Stimulated activated CD8-positive, alpha-beta memory T cell treated with anti-CD3 and anti-CD28 coated beads, Interleukin-4, amount 100 ng/mL, for 1 hour (primary cell): ENCODE data around the gene MYO19.
A peak's percentile ranks its signal among the peaks of the same experiment; 100 is the strongest.

Source experiments
- DNase-seq, 2 donors: peaks; one replicate each; pipeline ENCODE4 v3.0.0-alpha.2; 2020; ENCODE audit warnings: low read depth in 2 of 2, low spot score in 1 of 2

Gene MYO19

GRCh38 chr17:36534840-36535668, at the start of gene MYO19, which contains the start of gene PIGW:
TSS of gene MYO19 (minus strand) at chr17:36534868. CDS start at chr17:36532538, 2,330 bp downstream.
TSS of gene PIGW (plus strand) at chr17:36534987. CDS start at chr17:36537102, 2,115 bp downstream.
- peak; percentile 47 to 71 for DNase-seq

GRCh38 chr17:36583787-36584186, 49.1 kb upstream of the MYO19 start:
- DNase-seq: no peak

DNA sequence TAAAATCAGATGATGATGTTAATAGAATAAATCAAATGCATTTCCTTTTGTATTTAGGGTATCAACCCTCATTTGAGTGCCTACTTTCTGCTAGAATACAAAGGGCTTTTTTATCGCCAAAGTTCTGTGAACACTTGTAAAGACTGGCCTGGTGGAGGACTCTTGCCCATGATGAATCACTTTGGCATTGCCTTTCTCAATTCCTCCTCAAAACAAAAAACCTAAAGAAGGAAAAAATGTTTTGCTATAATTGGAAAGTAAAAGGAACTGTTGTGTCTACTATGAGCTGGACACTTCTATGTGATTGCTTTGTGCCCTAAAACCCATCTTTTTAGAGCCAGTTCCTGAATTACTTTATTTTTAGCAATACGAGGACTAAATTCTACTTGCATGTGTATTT, 44.0 kb upstream of the MYO19 start:
- no peak for DNase-seq

DNA sequence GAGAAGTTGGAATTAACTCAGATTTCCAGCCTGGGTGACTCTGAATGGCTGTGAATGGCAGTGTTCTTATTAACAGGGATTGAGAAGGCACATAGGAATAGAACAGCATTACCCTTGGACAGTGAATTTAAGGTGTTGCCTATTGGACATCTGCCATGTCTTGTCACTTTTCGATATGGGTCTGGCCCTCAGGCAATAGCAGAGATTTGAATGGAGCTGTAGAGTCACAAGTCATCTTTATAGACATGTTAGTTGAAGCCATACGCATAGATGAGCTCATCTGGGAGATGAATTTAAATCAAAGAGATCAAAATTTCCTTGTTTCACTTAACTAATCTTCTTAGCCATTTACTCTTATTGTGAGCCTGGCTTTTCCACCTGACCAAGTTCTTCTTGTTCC, 42.1 kb upstream of the MYO19 start:
- no peak for DNase-seq

DNA sequence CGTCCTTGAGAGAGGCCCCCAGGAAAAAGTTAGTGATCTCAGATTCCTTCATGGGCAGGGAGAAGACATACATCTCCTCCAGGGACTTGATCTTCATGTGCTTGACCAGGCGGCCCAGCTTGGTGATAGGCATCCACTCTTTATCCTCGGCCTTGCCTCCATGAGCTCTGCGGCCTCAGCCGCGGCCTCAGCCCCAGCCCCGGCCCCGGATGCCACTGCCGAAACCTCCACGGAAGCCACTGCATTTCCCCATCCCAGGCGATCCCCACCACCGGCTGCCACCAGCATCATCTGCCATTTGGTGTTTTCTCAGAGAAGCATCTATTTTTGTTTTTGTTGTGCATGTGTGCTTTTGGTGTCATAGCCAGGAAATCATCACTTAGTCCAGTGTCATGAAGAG, 40.4 kb upstream of the MYO19 start:
- DNase-seq: no peak

DNA sequence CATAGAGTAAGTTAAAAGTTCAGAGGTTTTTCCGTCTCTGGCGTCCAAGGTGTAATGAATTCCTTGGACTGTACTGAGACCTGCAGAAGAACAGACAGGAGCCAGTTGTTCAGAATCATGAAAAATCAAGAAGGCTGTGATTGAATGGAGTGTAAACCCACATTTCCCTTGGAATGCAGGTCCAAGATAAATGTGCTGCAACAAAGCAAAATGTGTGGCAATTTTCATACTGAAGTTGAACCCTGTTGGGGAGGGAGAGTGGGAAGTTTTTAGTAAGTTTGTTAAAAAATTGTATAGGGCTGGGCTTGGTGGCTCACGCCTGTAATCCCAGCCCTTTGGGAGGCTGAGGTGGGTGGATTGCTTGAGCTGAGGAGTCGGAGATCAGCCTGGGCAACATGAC, 31.4 kb upstream of the MYO19 start:
- DNase-seq: no peak

DNA sequence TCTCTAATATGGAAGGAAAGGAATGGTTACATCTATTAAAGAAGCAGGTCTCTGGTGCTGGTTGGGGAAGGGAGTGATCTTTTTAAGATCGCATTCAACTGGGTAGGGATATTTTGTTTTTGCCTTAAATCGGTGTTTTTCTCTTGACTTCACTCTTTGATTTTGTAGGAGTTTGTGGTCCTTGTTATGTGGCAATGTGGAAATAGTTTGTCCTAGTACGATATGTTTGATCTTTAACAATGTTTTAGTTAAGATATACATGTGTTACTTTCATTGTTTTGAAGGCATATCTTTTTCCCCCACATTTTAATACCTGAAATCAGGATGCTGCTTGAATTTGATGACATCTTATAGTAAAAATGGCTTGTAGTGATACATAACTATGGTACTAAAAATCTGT, 18.8 kb upstream of the MYO19 start:
- no peak for DNase-seq

- no peak for DNase-seq
These were observed 16.1 kb upstream of the MYO19 start for GRCh38 chr17:36550491-36551417.

DNA sequence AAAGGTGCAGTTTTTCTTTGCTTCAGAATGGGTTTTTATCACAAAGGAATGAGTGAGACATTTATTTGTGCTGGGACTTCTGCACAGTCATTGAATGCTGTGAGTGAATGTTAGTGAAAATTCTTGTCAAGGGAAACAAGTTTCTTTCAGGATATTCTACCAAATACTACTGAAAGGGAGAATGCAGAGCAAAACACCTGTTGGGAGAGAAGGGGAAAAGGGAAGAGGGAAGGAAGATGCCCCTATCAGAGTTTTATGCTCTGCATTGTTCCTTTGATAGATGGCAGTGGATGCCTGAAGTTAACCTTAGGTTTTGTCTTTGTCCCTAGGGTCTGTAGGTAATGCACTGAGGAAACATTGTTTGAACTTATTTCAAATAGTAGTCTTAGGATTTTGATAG, 13.1 kb upstream of the MYO19 start:
- no peak for DNase-seq

DNA sequence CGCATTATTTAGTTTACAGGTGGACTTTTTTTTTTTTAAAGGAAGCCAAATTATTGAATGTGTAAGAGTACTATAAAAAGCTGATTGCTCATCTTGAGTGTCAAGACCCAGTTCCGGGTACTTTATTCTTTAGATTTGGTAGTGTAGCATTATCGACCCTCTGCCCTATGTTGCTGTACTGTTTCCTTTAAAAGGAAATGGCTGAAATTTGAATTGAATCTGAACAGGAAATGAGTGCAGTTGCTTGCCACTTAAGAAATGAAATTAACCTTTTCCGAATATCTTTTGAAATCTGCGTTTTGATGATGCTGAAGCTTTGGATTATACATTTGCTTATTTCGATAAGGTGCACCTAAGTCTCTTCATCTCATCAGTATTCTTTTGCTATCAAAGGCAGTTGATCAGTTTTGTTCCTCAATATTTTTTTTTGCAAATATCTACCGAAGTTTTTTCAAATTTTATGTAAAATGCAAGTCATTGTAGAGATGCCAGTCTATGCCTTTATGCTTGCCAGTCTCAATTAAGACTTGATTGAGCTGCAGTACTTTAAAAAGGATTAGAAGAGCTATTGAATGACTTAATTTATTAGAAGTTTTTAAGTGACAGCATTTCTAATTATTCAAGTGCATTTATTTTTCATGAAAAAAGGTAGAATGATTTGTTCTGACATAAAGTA, 11.9 kb upstream of the MYO19 start:
- DNase-seq: no peak

GRCh38 chr17:36545465-36546417, 11.1 kb upstream of the MYO19 start:
- DNase-seq: peak; percentile 80 to 94

GRCh38 chr17:36545077-36545464, 10.4 kb upstream of the MYO19 start:
- DNase-seq: no peak

DNA sequence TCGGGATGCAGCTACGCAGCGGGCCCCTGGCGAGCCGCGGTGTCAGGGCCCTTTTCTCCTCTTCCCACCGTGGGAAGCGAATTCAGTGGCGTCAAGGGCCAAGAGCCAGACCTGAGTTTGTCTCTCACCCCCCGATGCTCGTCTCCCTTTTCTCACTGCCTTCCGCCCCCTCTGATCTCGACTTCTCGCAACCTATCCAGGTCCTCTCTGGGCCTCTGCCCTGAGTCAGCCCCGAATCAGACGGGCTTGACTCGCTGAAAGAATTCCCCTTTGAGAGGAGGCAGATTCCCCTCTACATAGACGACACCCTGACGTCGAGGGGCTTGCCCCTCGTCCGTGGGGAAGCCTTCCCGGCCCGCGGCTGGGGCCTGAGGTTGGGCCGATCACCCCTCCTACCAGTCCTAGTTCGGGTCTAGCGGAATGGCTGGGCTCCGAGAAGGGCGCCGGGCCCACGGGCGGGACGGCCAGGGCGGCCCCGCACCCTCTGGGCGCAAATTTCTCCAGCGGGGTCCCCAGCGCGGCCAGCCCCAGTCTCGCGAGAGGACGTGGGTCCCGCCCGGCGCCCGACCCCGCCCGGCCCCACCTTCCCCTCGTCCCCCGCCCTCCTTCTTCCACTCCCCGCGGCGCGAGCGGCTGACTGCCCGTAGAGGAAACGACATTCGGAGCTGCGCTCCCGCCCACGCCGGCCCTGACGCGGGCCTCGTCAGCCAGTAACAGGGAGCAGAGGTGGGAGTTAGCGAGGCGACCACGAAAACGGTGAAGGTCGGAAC, 9.8 kb upstream of the MYO19 start, which contains the start of gene GGNBP2:
Gene GGNBP2 (plus strand): TSS at position 613 of the 770 bp plus-strand sequence. CDS start 806 bp downstream, outside the sequence.
- peak; percentile 80 to 82 for DNase-seq

DNA sequence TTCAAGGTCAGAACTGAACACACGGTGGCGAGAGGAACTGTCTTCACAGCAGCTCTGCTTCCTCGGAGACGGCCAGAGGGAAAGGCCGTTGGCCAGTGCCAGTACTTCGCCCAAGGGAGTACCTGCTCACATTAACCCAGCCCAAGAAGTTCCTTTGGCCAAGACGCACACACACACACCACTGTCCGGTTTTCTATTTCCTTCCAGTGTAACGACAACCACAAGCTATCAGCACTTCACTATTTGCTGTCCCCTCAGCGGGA, 9.3 kb upstream of the MYO19 start:
- no peak for DNase-seq

GRCh38 chr17:36542755-36543154, 8.1 kb upstream of the MYO19 start:
- no peak for DNase-seq

DNA sequence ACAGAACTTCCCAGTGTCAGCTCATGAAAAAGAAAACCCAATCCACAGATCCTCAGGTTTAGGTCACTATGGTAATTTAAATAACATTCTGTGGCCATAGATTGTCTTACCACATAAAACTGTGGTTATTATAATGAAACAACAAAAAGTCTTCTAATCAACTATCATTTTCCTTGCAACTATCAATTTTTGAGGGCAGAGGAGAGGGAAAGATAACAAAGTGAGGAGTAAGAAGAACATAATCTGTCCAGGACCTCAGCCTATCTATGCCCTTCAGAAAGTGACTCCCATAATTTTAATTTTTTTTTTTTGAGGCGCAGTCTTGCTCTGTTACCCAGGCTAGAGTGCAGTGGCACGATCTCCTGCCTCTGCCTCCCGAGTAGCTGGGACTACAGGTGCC, 6.0 kb upstream of the MYO19 start:
- no peak for DNase-seq

- no peak for DNase-seq
These were observed 1.0 kb upstream of the MYO19 start for GRCh38 chr17:36535669-36536081.

GRCh38 chr17:36533935-36534839, 481 bp downstream of the MYO19 start:
- DNase-seq: peak in 1 of 2 donors; percentile 11
